Natural killer cell (primary cell): ENCODE measurements around the gene TTC7B. TPM values are rescaled to one million over a fixed set of nuclear protein-coding genes. Genes with fewer than 3 reads are reported as not detected.

Experiments used
- ATAC-seq, 3 donors: fragments of 150-1000 bp in 2 of 3; fragments of 200-7000 bp in 1 of 3; cut with Tn5 transposase; 1 replicate in 1 of 3; 2 replicates in 2 of 3; pipeline ENCODE4 v1.10.0; 2021; ENCODE audit warnings: mild to moderate bottlenecking in 2 of 3, moderate library complexity in 2 of 3
- DNase-seq, 2 donors: peaks; one replicate each; pipeline versions ENCODE4 v3.0.0 to v3.0.0-alpha.2; 2013 to 2021; ENCODE audit warnings: mixed read lengths in 1 of 2
- H3K27ac ChIP-seq: one replicate; pipeline ENCODE4 v1.5.1; 2013; ENCODE audit warnings: mild to moderate bottlenecking, low read length
- H3K27me3 ChIP-seq: one replicate; pipeline ENCODE4 v1.6.1; 2013; ENCODE audit warnings: low read length; ENCODE audit not compliant: control insufficient read depth, insufficient read depth
- H3K36me3 ChIP-seq: one replicate; pipeline ENCODE4 v1.6.1; 2013; ENCODE audit warnings: low read length; ENCODE audit not compliant: control insufficient read depth, insufficient read depth
- H3K4me1 ChIP-seq: one replicate; pipeline ENCODE4 v1.6.1; 2013; ENCODE audit warnings: low read length; ENCODE audit not compliant: control insufficient read depth, insufficient read depth
- H3K4me3 ChIP-seq: one replicate; pipeline ENCODE4 v1.5.1; 2013; ENCODE audit warnings: low read length
- H3K9me3 ChIP-seq: one replicate; pipeline ENCODE4 v1.6.1; 2013; ENCODE audit warnings: low read length; ENCODE audit not compliant: control insufficient read depth, insufficient read depth
- H3K27ac Mint-ChIP-seq, 2 donors: one replicate each; pipeline ENCODE4 v1.8.0; 2022; ENCODE audit warnings: mild to moderate bottlenecking in 2 of 2, mixed read lengths in 2 of 2, moderate library complexity in 1 of 2
- H3K27me3 Mint-ChIP-seq, 2 donors: one replicate each; pipeline ENCODE4 v1.8.0; 2022; ENCODE audit warnings: low read depth in 2 of 2, mixed read lengths in 2 of 2
- H3K36me3 Mint-ChIP-seq: one replicate; pipeline ENCODE4 v1.8.0; 2022; ENCODE audit warnings: mixed read lengths
- H3K4me1 Mint-ChIP-seq, 2 donors: one replicate each; pipeline ENCODE4 v1.8.0; 2022; ENCODE audit warnings: mixed read lengths in 2 of 2
- H3K4me3 Mint-ChIP-seq: one replicate; pipeline ENCODE4 v1.8.0; 2022; ENCODE audit warnings: mild to moderate bottlenecking, moderate library complexity, mixed read lengths
- H3K9me3 Mint-ChIP-seq, 2 donors: one replicate each; pipeline ENCODE4 v1.8.0; 2022; ENCODE audit warnings: mixed read lengths in 2 of 2
- WGBS: methylation state at CpG from one replicate; pipeline ENCODE4 v1.1.7; 2013; ENCODE audit warnings: missing lambda C conversion rate; ENCODE audit not compliant: insufficient coverage; 5-methylcytosine and 5-hydroxymethylcytosine counted together
- intact Hi-C: fragments of 100-400 bp; cut with micrococcal nuclease; formaldehyde crosslinking; loops from one replicate; pipeline ENCODE4 v1.14.2; 2022
- total RNA-seq, 4 donors: library from RNA; stranded (reverse); fragments of 120-200 nt in 1 of 4; gene quantifications; one replicate each; pipeline versions ENCODE4 v1.2.3 to v1.2.4, GENCODE V29; 2013 to 2022
- TF ChIP-seq, protein P1 (sequence below): fragments of 200-600 bp; IDR thresholded peaks from one replicate; pipeline ENCODE4 v1.8.0; 2022; ENCODE audit warnings: antibody characterized with exemption

TTC7B gene
- total RNA-seq, 3 donors from 2014 or later (not counting 1 experiment from before 2014, with no cell fraction given), result 1.7 to 17.2 (median 5.9) TPM

DNA sequence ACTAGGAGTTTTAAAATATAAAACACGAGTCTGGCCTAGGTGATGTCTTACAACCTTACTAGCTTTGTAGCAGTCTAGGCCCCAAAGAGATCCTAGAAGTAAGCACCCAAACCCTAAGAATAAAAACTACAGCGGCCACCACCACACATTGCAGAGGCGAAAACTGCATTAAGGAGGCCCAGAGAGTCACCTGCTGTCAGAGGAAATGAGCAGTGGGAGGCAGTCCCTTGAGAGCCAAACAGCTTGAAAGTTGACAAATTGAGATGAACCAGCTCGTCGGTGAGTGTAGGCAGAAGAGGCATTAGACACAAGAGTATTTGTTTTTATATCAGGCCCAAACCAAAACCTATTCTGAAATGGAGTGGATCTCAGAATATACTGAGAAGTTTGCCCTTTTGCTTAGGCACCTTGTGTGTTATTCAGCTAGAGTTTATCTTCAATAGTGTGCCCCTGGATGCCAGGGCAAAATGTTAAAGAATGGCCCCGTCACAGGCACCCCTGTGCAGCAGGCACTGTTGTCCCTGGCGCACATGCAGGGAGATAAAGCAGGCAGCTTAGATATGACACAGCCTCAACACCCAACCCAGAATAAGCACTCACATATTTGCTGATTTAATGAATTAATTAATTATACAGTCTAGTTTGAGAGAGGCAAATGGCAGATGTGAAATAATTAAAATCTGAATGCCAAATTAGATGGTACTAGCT is 56.7 kb downstream of the TTC7B start:
- Histone ChIP-seq H3K9me3 (no peaks in the 10 kb centered on the region), H3K36me3 (no peaks in the 10 kb centered on the region), H3K4me1 (peaks cover 20% of the 10 kb centered on the region), H3K27me3 (no peaks in the 10 kb centered on the region), H3K4me3 (no peak overlapping the region), H3K27ac (no peak overlapping the region)
- DNase-seq, result peak in 1 of 2 donors; percentile 41
- peak overlapping the region; percentile 67 to 78 for H3K27ac Mint-ChIP-seq
- 84% methylated on average over 6 of the region's 7 CpGs for WGBS
- ATAC-seq, result no peak
- peaks cover 10% of the 10 kb centered on the region for H3K36me3 Mint-ChIP-seq
- H3K4me1 Mint-ChIP-seq, result peaks cover 6 to 12% of the 10 kb centered on the region in 2 donors
- TF ChIP-seq, protein P1, sequence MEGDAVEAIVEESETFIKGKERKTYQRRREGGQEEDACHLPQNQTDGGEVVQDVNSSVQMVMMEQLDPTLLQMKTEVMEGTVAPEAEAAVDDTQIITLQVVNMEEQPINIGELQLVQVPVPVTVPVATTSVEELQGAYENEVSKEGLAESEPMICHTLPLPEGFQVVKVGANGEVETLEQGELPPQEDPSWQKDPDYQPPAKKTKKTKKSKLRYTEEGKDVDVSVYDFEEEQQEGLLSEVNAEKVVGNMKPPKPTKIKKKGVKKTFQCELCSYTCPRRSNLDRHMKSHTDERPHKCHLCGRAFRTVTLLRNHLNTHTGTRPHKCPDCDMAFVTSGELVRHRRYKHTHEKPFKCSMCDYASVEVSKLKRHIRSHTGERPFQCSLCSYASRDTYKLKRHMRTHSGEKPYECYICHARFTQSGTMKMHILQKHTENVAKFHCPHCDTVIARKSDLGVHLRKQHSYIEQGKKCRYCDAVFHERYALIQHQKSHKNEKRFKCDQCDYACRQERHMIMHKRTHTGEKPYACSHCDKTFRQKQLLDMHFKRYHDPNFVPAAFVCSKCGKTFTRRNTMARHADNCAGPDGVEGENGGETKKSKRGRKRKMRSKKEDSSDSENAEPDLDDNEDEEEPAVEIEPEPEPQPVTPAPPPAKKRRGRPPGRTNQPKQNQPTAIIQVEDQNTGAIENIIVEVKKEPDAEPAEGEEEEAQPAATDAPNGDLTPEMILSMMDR, result no peak
- H3K4me3 Mint-ChIP-seq, result peak overlapping the region; percentile 87
- H3K9me3 Mint-ChIP-seq, result peaks cover 4 to 5% of the 10 kb centered on the region in 2 donors
- peaks cover 8 to 16% of the 10 kb centered on the region in 2 donors for H3K27me3 Mint-ChIP-seq
- intact Hi-C loops, result no loop called here

DNA sequence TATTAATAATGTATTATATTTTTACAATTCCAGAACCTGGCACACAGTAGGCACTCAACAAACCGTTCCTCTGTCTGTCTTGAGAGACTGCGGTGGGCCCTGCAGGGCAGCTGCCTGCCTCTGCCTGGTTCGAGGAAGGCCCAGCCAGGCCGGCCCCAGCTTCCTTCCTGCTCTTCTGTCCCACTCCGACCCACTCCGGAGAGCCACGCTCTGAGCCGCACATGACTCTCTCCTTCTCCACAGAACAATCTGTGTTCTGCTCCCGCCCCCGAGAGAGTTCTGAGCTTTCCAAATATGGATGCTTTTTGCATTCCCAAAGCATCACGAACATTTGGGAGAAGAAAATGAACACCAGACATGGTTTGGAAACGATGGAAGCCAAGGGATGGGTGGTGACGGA is 57.3 kb downstream of the TTC7B start:
- DNase-seq (peak in 1 of 2 donors; percentile 34), ATAC-seq (no peak)
- peaks cover 6 to 12% of the 10 kb centered on the region in 2 donors for H3K4me1 Mint-ChIP-seq
- WGBS, result 38% methylated on average over 13 of the region's 13 CpGs
- H3K36me3 ChIP-seq, result no peaks in the 10 kb centered on the region
- H3K4me1 ChIP-seq, result peaks cover 20% of the 10 kb centered on the region
- TF ChIP-seq, protein P1, result no peak
- peak overlapping the region; percentile 67 to 78 for H3K27ac Mint-ChIP-seq
- H3K27ac ChIP-seq, result peak overlapping the region; percentile 67
- H3K27me3 Mint-ChIP-seq, result peaks cover 7 to 14% of the 10 kb centered on the region in 2 donors
- peak overlapping the region; percentile 87 for H3K4me3 Mint-ChIP-seq
- peak overlapping the region; percentile 70 for H3K4me3 ChIP-seq
- H3K36me3 Mint-ChIP-seq, result peaks cover 10% of the 10 kb centered on the region
- intact Hi-C loops, result no loop called here
- H3K9me3 ChIP-seq, result no peaks in the 10 kb centered on the region
- H3K27me3 ChIP-seq, result no peaks in the 10 kb centered on the region
- peaks cover 4 to 5% of the 10 kb centered on the region in 2 donors for H3K9me3 Mint-ChIP-seq

GRCh38 chr14:90758028-90758889 is 58.0 kb downstream of the TTC7B start:
- peaks cover 6 to 12% of the 10 kb centered on the region in 2 donors for H3K4me1 Mint-ChIP-seq
- no peaks in the 10 kb centered on the region for H3K9me3 ChIP-seq
- WGBS, result under 1% methylated on average over 58 of the region's 71 CpGs
- TF ChIP-seq, protein P1, result peak; percentile 89
- peak overlapping the region; percentile 67 for H3K27ac ChIP-seq
- peak overlapping the region; percentile 67 to 78 for H3K27ac Mint-ChIP-seq
- H3K4me3 ChIP-seq, result peak overlapping the region; percentile 70
- H3K36me3 ChIP-seq, result no peaks in the 10 kb centered on the region
- peaks cover 5 to 10% of the 10 kb centered on the region in 2 donors for H3K27me3 Mint-ChIP-seq
- H3K4me3 Mint-ChIP-seq, result peak overlapping the region; percentile 87
- H3K9me3 Mint-ChIP-seq, result peaks cover 4 to 5% of the 10 kb centered on the region in 2 donors
- H3K4me1 ChIP-seq, result peaks cover 20% of the 10 kb centered on the region
- DNase-seq, result peak; percentile 93 to 98
- H3K27me3 ChIP-seq, result no peaks in the 10 kb centered on the region
- H3K36me3 Mint-ChIP-seq, result peaks cover 10% of the 10 kb centered on the region
- ATAC-seq, result peak; percentile 90 to 96 (median 92)
- intact Hi-C loops, result no loop called here
